NCI-H1436 treated with DMSO at 0.1 percent for 48 hours (cell line): ENCODE data around the gene SYT8.

Experiments used
- DNase-seq: peaks from one replicate; lab custom pipeline; 2025; lab: John Stamatoyannopoulos, UW

SYT8 gene

GRCh38 chr11:1845561-1846452 is 11.0 kb downstream of the SYT8 start:
- no peak for DNase-seq

- DNase-seq, result no peak
These were observed 11.7 kb downstream of the SYT8 start for GRCh38 chr11:1846453-1846932.

- no peak for DNase-seq
These were observed 12.4 kb downstream of the SYT8 start for GRCh38 chr11:1847006-1847735.

GRCh38 chr11:1847926-1848639 is 13.3 kb downstream of the SYT8 start:
- DNase-seq, result no peak

- DNase-seq, result no peak
These were observed 14.0 kb downstream of the SYT8 start for GRCh38 chr11:1848640-1849430.

GRCh38 chr11:1851468-1852180 is 16.8 kb downstream of the SYT8 start:
- DNase-seq, result no peak

- DNase-seq, result no peak
These were observed 17.6 kb downstream of the SYT8 start for GRCh38 chr11:1852271-1852876.

GRCh38 chr11:1852877-1853276 is 18.1 kb downstream of the SYT8 start, which contains the start of gene LSP1:
LSP1 (plus strand) TSS chr11:1853084; CDS start chr11:1853145, 61 bp downstream.
- DNase-seq, result no peak

GRCh38 chr11:1853376-1854131 is 18.8 kb downstream of the SYT8 start:
- DNase-seq, result no peak

- DNase-seq, result no peak
These were observed 19.6 kb downstream of the SYT8 start for GRCh38 chr11:1854132-1854948.

- no peak for DNase-seq
These were observed 20.4 kb downstream of the SYT8 start for GRCh38 chr11:1854949-1855885.

GRCh38 chr11:1855886-1856265 is 21.1 kb downstream of the SYT8 start:
- no peak for DNase-seq

GRCh38 chr11:1856306-1857005 is 21.7 kb downstream of the SYT8 start:
- DNase-seq, result no peak

- DNase-seq, result no peak
These were observed 22.3 kb downstream of the SYT8 start for GRCh38 chr11:1857064-1857463.

- DNase-seq, result no peak
These were observed 23.4 kb downstream of the SYT8 start for GRCh38 chr11:1858154-1858553.

GRCh38 chr11:1858576-1858975 is 23.8 kb downstream of the SYT8 start:
- DNase-seq, result no peak

- no peak for DNase-seq
These were observed 24.2 kb downstream of the SYT8 start for GRCh38 chr11:1859004-1859403.
